T-helper 9 cell (primary cell): ENCODE data around the gene ARAP2.

Experiments used
- DNase-seq: peaks from one replicate; pipeline ENCODE4 v3.0.0-alpha.2; 2020

Gene ARAP2

DNA sequence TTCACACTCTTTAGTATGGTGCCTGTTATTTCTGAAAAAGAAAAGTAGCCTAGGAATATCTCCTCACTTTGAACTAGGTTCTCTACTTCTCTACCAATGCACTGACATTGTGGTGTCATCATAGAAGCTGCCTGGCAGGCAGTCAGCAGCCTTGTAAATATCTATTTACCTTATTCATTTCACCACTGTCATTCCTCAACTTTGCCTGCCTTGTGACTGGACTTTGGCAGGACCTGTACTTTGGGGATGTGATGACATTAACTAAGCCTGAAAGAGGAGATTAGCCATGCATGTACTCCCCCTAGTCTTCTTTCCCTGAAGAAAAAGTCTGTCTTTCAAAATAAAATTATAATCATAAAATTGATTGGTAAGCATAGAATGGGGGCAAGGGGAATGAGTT, 207.2 kb downstream of the ARAP2 start:
- DNase-seq, result no peak

- DNase-seq, result no peak
Observed at GRCh38 chr4:36029951-36030350, 214.4 kb downstream of the ARAP2 start.

GRCh38 chr4:36027203-36027602, 217.1 kb downstream of the ARAP2 start:
- no peak for DNase-seq

DNA sequence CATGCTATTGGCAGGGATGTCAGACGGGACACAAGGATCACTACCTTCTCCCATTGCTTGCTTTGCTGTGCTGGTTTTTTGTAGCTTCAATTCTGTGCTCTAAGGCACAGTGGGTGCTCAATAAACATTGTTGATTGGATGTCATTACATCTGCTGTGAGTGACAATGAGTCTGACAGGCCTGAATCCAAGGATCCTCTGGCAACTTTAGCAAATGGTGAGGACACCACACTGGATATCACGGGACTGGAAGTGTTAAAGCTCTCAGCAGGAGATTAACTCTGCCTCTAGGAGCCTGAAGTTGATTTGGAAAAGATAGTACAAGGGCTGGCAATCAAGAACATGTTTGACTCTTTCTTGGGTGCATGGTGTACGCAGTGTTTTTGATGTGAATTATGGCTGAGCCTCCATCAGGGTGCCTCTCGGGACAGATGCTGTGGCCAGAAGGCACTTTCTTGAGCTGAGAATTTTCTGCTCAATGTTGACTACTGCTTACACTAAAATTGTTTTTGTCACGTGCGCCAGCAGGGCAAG, 217.9 kb downstream of the ARAP2 start:
- no peak for DNase-seq

- no peak for DNase-seq
Observed at GRCh38 chr4:36024901-36025660, 219.2 kb downstream of the ARAP2 start.

DNA sequence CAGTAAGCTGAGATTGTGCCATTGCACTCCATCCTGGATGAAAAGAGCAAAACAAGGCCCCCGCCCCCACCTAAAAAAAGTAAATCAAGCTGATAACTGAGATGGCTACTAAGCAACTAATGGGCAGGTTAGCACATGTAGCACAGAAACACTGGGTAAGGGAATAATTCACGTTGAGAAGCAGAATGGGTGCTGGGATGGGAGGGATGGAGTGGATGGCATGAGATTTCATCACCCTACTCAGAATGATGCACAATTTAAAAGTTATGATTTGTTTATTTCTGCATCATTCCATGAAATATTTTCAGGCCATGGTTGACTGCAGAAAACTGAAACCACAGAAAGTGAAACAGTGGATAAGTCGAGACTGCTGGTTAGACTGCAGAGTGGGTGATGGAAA, 224.0 kb downstream of the ARAP2 start:
- DNase-seq, result no peak
